AML-193 (cell line): ENCODE measurements around the gene TPPP2.
A peak's percentile ranks its signal among the peaks of the same experiment; 100 is the strongest.
"Not testable (repeated sequence)": the region's sequence is repeated elsewhere in the genome, so short reads cannot be mapped to it uniquely, and the experiment has no call there.

Experiments
- DNase-seq, 2 experiments: peaks; one replicate each; lab custom pipeline; 2025; lab: John Stamatoyannopoulos, UW

The TPPP2 gene

DNA sequence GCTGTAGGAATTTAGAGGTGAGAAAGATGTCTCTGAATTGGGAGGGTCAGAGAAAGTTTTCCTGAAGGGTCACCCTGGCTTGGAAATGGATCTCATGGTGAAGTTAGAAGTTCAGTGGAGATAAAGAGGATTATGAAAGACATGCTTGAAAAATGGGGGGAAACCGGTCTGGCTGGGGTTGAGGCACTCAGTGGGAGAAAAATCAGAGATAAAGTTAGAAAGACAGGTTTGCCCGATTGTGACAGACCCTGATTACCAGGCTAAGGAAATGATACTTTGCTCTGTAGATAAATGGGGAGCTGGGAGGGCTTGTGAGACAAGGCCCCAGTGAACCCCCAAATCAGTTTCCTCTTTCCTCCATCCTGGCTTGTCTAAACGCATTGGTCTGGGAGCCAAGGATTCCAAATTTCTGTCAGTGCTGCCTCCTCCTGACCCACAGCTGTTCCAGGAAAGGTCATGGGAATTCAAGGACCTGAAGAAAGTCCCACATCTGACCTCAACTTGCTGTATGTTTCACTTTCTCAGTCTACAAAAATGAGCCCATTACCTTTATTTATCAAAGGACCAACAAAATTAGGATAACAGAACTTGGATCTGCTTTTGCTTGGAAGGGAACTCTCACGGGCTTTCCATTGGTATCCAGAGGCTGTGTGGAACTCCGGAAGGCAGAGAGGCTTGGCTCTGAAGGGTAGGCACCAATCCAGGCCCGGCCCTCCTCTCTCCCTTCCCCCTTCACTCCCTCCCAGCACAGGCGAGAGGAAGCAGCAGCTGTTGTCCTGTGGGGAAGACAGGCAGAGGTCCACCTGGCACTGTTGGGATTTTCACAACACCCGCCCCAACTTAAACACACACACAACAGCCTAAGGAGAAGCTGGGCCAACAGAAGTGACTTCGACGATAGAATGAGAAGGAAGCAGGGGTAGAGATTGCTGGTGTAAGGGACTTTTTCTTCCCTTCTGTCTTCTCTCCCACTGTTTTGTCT lies 8.7 kb downstream of the TPPP2 start:
- no peak for DNase-seq

DNA sequence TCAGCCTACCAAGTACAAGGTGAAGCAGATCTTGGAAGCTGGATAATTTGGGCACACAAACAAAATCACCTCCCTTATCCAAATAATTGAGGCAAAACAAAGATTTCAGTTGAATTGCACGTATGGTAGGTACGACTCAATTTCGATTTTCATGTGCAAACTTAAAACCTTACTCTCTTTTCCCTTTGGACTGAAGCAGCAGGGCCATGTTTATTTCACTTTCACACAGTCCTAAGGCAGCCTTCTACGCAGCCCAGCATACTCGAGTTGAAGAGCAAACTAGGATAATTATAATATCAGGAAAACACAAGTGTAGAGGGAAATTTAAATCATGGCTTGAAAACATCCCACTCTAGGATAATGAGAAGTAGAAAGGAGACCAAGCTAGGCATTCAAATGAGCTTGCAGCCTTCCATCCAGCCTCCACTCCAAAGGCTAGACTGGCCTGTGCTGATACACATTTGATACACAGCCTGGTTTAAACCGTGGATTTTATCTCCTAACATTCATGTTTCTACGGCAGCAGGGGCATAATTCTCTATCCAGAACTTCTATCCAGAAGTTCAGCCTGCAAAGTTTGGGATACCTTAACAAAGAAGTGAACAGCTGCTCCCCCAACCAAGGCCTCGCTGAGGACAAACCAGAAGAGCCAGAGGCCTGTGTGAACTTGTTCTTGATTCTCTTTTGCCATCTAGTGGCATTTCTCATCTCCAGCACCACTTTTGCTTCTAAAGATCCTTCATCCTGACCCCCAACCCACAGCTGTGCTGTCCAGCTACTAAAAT lies 9.8 kb downstream of the TPPP2 start:
- DNase-seq, result peak; percentile 59 to 61

DNA sequence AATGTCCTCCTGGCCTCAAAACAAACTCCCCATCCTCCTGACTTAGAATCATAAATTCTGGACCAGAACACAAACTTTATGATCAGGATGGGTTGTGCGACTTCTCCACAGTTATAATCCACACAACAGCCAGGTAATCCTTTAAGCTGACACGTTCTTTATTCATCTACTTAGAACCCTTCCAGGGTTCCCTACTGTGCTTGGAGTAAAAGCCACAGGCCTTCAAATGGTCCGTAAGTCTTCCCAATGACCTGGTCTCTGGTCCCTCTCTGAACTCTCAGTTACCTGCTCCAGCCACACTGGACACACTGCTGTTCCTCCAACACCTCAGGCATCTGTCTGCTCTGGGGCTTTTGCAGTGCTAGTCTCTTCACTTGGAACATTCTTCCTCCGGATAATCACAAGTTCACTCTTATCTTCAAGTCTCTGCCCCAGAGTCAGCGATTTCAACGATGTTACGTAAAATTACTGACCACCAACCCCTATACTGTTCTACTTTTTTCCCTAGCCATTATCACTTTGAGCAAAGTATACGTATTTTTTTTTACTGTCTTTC lies 10.4 kb downstream of the TPPP2 start:
- DNase-seq, result no peak

DNA sequence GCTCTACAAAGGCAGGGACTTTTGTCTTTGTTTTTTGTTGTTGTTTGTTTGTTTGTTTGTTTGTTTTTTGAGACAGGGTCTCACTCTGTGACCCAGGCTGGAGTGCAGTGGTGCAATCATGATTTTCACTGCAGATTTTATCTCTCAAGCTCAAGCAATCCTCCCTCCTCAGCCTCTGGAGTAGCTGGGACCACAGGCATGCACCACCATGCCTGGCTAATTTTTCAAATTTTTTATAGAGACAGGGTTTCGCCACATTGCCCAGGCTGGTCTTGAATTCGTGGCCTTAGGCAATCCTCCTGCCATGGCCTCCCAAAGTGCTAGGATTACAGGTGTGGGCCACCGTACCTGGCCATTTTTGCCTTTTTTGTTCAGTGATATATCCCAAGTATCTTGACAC lies 10.9 kb downstream of the TPPP2 start:
- not testable (repeated sequence) for DNase-seq

DNA sequence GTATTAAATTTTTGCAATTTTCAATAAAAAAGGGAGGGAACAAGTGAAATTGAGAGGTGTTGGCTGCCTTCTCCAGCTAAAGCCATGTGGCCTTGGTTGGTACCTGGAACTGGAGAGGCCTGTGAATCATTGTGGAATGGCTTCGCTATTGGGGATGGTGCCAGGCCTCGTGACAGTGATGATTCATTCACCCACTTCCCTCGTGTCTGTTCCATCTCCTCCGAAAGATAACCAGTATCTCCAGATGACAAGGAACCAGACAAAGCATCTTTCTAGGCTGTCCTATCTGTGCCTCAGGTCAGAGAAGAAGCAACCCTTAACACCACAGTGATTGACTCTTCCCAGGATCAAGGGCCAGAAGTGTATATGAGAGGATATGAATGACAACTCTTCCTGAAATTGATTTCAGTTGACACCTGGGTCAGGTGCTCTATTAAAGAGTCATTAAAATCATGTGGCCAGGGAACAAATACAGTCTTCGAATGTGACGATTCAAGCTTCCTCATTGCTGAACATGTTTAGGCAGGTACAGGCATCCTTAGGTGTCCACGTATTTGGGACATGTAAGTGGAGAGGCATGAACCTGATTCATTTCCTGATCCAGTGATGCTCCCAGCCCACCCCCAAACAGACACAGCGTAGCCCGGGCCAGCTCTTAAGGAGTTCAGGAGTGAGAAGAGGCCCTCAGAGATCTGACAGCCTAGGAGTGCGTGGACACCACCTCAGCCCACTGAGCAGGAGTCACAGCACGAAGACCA lies 11.8 kb downstream of the TPPP2 start, which contains the start of gene RNASE7:
Gene RNASE7, plus strand, starts transcription at position 687 of the 758 bp plus-strand sequence. CDS start 631 bp downstream, outside the sequence.
- no peak for DNase-seq

DNA sequence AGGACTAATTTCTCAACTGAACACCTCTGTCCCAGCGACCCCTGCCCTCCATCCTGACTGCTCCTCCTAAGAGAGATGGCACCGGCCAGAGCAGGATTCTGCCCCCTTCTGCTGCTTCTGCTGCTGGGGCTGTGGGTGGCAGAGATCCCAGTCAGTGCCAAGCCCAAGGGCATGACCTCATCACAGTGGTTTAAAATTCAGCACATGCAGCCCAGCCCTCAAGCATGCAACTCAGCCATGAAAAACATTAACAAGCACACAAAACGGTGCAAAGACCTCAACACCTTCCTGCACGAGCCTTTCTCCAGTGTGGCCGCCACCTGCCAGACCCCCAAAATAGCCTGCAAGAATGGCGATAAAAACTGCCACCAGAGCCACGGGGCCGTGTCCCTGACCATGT lies 12.9 kb downstream of the TPPP2 start:
- no peak for DNase-seq

DNA sequence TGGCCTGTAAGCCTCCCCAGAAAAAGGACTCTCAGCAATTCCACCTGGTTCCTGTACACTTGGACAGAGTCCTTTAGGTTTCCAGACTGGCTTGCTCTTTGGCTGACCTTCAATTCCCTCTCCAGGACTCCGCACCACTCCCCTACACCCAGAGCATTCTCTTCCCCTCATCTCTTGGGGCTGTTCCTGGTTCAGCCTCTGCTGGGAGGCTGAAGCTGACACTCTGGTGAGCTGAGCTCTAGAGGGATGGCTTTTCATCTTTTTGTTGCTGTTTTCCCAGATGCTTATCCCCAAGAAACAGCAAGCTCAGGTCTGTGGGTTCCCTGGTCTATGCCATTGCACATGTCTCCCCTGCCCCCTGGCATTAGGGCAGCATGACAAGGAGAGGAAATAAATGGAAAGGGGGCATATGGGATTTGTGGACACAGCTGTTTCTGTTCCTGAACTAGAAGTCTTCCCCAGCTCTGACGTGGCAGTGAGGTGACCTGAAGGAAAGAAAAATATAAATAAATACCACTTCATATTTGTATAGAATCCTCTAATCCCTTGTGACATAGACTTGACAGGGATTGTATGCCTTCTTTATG lies 13.5 kb downstream of the TPPP2 start:
- DNase-seq, result no peak

DNA sequence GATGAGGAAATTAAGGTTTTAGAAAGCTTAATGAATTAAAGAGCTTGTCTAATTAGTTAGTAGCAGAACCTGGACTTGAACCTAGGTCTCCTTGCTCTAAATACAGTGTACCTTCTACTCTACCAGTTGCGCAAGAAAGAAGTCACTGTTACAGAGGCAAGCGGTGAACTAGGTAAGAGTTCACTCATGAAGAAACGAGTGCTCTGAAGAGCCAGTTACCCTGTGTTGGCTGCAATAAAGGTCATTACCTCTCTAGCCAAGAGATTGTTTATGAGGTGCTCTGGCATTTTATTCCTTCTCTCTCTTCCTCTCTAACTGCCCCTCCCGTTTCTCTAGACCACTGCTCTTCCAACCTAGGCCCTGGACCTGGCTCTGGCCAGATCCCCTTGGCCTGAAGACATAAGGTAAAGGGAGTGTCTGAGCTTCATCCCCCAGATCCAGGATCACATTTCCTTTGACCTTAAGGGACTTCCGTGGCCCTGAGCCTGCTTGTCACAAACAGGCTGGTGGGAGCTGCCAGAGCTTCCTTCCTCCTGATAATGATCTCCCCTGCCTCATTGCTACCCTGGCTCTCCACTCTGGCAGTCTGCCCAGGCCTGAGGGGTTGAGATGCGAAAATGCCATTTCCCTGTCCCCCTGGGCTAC lies 14.1 kb downstream of the TPPP2 start:
- DNase-seq, result peak; percentile 27 to 34

DNA sequence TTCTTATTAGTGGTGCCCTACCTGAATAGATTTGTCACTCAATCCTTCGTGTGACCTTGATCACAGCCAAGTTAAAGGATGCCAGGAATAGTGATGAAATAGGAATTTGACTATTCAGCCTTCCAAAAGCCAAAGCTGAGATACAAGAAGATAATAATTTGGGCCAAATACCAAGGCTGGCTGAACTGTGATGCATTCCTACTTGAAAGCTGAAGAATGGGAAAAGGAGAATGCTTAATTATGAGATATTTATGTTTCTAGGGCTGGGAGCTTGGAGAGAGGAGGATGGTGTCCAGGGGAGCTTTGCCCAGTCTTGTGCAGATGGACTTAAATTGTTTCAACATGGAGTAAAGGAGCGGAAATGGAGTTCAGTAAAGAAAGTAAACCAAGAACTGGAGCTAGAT lies 17.4 kb downstream of the TPPP2 start:
- no peak for DNase-seq

DNA sequence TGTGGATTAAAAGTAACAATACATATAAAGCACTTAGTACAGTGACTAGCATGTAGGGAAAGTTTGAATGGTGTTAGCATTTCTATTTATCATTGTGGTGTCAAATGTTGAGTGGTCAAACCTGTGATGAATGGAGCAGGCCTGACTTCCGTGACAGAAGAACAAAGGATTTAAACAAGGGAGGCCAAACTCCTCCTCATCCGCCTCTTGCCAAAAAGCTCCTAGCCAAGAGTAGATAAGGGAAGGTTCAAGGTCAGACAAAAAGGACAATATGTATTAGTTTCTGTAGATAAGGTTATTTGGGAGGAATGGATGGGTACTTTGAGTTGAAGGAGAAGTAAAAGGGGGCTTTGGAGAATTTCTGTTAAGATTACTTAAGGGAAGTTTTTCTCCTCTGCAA lies 18.6 kb downstream of the TPPP2 start:
- DNase-seq, result no peak

DNA sequence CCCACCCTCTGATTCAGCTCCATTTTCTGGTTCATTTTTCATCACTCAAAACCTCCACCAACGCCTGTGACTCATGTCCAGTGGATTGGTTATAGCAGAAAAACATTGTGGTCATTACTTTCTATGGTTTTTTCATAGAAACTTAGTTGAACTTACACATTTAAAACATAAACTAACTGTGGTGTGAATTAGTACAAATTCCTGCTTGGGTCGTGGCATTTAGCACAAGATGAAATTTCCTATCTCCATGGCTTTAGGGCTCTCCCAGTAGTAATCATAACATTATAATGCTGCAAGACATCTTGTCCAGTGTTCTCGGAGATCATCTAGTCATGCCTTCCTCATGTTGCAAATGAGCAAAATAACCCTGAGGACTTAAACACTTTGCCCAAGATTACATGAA lies 19.3 kb downstream of the TPPP2 start:
- no peak for DNase-seq

DNA sequence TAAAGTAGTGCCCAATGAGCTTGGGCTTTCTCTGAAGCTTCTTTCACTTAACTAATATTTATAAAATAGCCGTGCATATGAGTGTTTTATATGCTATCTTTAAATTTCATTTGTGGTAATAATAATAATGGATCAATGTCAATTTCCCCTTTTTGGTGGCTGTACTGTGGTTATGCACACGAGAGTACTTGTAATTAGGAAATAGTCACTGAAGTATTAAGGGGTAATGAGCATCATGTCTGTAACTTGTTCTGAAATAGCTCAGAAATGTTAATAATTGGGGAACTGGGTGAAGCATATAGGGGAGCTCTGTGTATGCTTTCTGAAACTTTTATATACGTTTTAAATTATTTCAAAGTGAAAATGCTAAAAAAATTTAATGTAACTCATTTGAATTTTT lies 20.6 kb downstream of the TPPP2 start:
- peak; percentile 59 to 62 for DNase-seq

DNA sequence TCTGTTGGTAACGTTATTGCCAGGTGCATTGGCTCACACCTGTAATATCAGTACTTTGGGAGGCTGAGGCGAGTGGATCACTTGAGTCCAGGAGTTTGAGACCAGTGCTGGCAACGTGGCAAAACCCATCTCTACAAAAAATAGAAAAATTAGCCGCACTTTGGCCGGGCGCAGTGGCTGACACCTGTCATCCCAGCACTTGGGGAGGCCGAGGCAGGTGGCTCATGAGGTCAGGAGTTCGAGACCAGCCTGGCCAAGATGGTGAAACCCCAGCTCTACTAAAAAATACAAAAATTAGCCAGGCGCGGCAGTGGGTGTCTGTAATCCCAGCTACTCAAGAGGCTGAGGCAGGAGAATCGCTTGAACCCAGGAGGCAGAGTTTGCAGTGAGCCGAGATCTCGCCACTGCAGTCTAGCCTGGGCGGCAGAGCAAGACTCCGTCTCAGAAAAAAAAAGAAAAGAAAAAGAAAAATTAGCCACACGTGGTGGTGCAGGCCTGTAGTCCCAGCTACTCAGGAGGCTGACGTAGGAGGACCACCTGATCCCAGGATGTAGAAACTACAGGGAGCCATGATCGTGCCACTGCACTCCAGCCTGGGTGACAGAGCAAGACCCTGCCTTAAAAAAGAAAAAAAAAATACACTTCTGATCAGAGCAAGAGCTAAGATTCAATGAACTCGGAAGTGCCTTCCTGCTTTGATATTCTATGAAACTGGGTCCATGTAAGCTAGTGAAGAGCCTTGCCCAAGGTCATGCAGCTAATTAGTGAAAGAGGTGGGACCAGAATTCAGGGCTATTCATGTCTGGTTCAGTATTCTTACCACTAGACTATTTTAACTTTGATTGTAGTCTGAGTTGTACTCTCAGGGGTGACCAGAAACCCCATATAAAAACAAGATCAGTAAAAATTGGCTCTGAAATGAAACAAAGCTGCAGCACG lies 23.4 kb downstream of the TPPP2 start:
- no peak for DNase-seq

DNA sequence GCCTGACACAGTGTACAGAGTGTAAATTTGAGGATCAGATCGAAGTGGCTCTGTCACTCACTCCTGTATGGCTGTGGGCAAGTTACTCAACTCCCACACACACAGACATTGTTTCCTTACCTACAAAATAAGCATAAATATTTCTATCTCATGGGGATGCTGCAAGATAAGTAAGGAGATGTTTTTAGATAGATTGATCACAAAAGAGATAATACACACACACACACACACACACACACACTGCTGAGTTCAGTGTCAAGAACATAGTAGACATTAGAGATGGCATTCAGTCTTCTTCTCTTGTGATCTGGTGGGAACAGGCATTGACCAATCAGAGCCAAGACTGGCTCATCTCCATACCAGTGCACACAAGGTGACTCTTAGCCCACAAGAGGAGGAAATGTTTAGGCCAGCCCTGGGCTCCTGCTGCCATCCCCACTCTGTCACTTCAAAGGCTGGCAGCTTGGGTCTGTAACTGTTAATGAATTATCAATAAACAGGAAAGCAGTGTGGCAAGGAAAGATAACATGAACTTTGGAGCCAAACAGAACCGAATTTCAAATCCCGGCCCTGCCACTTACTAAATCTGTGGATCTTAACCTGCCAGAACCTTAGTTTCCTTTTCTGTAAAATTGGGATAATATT lies 24.2 kb downstream of the TPPP2 start:
- DNase-seq, result no peak

DNA sequence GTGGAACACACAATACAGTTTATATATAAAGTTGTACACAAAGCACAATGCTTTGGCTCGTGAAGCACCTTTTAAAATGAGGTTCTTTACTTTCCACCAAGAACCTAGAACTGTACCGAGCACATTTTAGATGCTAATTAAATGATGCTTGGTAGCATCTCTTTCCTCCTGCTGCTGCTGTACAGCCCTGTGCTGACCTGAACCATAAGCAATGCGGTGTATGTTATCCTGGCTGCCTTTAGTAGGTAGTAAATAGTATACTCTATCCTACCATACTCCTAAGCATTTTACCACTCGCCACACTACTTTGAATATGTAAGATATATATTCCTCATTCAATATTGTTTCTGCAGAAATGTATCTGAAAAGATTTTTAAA lies 24.7 kb downstream of the TPPP2 start:
- DNase-seq, result no peak

DNA sequence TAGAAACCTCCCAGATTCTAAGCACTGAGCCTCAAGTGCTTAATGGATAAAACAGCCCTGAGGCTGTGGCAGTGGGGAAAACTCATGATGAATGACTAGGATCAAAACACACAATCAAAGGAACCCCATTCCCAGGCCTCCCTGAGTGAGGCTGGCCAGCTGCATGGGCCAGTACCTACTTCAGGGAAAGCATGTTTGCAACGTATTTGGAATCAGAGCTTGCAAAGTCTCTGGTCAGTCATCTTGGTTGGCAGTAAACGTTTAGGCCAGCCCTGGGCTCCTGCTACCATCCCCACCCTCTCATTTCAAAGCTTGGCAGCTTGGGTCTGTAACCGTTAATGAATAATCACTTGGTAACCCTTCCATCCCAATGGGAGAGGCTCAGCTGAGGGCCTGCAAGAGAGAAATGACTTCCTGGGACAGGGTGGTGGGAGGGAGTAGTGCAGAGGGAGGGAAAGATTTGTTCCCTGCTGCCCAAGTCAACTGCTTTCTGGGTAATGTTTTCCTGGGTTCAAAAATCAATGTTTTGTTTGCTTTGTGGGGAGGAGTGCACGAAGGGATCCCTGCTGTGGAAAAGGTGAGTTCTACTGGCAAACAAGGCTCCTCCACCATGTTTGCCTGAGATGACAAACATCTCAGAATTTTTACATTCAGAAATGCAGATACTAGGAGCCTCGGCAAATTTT lies 25.6 kb downstream of the TPPP2 start:
- no peak for DNase-seq

DNA sequence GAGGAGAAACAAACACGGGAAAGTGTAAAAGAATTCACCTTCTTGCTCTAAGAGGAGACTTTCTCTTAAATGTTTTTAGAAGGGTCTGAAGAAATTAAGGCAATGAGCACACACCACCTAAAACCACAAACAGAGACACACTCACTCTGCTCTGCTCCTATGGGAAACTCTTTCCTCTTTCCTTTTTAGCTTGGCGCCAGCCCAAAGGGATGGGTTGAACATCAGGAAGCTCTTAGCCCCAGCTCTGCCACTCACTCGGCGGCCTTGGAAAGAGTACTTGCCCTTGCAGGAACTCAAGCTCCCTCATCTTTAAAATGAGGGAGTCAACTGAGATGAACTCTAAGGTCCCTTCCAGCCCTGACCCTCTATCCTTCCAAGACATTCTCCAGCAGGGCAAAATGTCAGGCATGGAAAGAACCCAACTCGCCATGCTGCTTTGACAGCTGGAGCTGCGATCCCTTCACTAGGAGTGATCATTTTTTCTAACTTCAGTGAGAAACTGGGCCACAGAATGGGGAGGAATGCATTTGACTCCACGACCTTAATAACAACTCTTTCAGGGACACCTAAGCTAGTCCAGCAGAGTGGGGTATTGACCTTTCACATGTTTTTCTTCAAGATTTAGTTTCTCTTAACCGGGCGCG lies 26.6 kb downstream of the TPPP2 start:
- DNase-seq, result no peak
